RPMI8226 (cell line): ENCODE data around the gene PPP1R27.

Experiments used
- DNase-seq: peaks from one replicate; pipeline ENCODE4 v3.0.0-alpha.2; 2015

Gene PPP1R27

GRCh38 chr17:81803728-81804558 is 30.9 kb downstream of the PPP1R27 start, which contains the start of gene GCGR:
Gene GCGR, plus strand, starts transcription at chr17:81804150. Its CDS starts 4,869 bp downstream, at chr17:81809019.
- no peak for DNase-seq

GRCh38 chr17:81802856-81803643 is 31.8 kb downstream of the PPP1R27 start:
- no peak for DNase-seq

DNA sequence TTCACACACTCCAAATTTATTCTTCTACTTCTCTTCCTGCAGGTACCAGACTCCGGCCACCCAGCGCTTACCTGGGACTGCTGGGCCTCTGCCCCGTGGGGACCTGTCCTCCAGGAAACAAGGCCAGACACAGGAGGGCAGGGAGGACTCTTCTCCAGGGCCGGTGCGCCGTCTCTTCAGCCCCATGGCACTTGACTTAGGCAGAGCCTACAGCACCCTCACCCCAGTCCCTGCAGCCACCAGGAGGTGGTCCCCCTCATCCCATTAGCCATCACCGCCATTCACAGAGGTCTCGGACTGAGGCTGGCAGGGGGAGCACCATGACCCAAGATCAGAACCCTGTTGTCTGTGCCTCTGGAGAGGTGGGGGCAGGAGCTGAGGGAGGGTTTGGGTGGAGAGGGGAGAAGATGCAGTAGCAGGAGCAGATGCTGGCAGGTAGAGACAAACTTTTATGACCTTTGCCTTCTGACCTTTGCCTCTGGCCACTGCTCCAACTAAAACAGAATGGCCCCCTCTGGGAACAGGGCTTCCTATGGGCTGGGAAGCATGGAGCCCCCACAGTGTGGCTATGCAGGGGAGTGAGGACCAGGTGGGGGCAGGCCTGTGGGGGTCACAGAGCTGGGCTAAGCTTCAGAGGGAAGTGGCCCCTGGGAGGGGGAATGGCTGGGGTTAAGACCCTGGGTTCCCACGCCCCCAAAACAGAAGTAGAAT is 32.6 kb downstream of the PPP1R27 start:
- no peak for DNase-seq

- DNase-seq: no peak
Observed at GRCh38 chr17:81801327-81801726, 33.5 kb downstream of the PPP1R27 start.

GRCh38 chr17:81794509-81794908 is 40.3 kb downstream of the PPP1R27 start:
- DNase-seq: peak; percentile 35

DNA sequence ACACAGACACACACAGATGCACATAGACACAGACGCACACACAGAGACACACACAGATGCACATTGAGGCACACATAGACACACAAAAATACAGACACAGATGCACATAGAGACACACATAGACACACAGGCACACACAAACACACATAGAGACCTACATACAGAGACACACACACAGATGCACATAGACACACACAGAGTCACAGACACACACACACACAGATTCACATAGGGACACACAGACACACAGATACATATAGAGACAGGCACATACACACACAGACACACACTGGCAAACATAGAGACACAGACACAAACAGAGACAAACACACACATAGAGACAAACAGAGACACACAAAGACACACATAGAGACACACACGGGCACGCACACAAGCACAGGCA is 40.8 kb downstream of the PPP1R27 start:
- DNase-seq: no peak

DNA sequence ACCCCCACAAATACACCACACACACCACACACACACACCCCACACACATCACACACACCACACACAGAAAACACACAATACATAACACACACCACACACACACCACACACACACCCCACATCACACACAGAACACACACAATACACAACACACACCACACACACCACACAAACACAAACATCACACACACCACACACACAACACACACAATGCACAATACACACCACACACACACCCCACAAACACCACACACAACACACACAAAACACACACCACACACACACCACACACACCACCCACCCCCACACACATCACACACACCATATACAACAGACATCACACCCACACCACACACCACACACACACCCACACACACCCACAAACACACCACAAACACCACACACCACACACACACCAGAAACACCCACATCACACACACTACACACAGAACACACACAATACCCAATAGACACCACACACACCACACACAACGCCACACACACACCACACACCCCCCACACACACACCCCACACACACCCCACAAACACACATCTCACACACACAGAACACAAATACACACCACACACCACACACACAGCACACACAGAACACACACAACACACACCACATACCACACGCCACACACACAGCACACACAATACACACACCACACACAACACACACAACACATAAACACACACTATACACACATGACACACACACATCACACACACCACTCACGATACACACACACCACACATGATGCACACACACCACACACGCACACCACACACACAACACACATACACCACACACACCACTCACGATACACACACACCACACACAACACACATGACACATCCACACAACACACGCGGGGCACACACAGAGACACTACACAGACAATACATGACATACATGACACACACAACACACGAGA is 41.9 kb downstream of the PPP1R27 start:
- DNase-seq: no peak
